Fibroblast of lung (primary cell): ENCODE results near the gene PCBP3. TPM values are rescaled to one million over a fixed set of nuclear protein-coding genes. Genes with fewer than 3 reads are reported as not detected.

Source experiments
- DNase-seq, 2 donors: peaks; one replicate each; pipeline versions ENCODE4 v3.0.0 to v3.0.0-alpha.2; 2010; ENCODE audit warnings: low read depth in 2 of 2
- H2AFZ ChIP-seq: 2 replicates; pipeline ENCODE4 v1.5.1; 2012; ENCODE audit warnings: low read length, control low read depth, inconsistent platforms
- H3K27ac ChIP-seq: 2 replicates; pipeline ENCODE4 v1.5.1; 2011; ENCODE audit warnings: low read length, control low read depth; ENCODE audit not compliant: insufficient read depth
- H3K27me3 ChIP-seq: 2 replicates; pipeline ENCODE4 v1.5.1; 2011; ENCODE audit warnings: mild to moderate bottlenecking, low read length; ENCODE audit not compliant: control insufficient read depth, insufficient read depth
- H3K36me3 ChIP-seq: 2 replicates; pipeline ENCODE4 v1.5.1; 2011; ENCODE audit warnings: low read length; ENCODE audit not compliant: control insufficient read depth, insufficient read depth
- H3K4me1 ChIP-seq: 2 replicates; pipeline ENCODE4 v1.5.1; 2011; ENCODE audit warnings: low read length; ENCODE audit not compliant: control insufficient read depth, insufficient read depth; ENCODE audit errors: extremely low read depth
- H3K4me2 ChIP-seq: 2 replicates; pipeline ENCODE4 v1.5.1; 2011; ENCODE audit warnings: low read length, control low read depth; ENCODE audit not compliant: insufficient read depth; ENCODE audit errors: extremely low read depth
- H3K4me3 ChIP-seq, 4 experiments: fragments of 200-600 bp in 1 of 4; sonication (generic) in 1 of 4; replicated peaks in 1 of 4; 2 replicates each; pipeline ENCODE4 v1.5.1; 2011 to 2016; ENCODE audit warnings: low read length in 4 of 4, low read depth in 3 of 4, mild to moderate bottlenecking in 3 of 4, control low read depth in 2 of 4, inconsistent platforms in 1 of 4, mixed read lengths in 1 of 4; ENCODE audit not compliant: insufficient read depth in 1 of 4; ENCODE audit errors: control extremely low read depth in 1 of 4
- H3K79me2 ChIP-seq: 2 replicates; pipeline ENCODE4 v1.5.1; 2012; ENCODE audit warnings: mild to moderate bottlenecking, low read length, inconsistent platforms; ENCODE audit not compliant: control insufficient read depth, insufficient read depth
- H3K9ac ChIP-seq: 2 replicates; pipeline ENCODE4 v1.5.1; 2011; ENCODE audit warnings: mild to moderate bottlenecking, low read length, control low read depth; ENCODE audit not compliant: insufficient read depth
- H3K9me3 ChIP-seq: 2 replicates; pipeline ENCODE4 v1.5.1; 2012; ENCODE audit warnings: low read depth, low read length; ENCODE audit not compliant: control insufficient read depth, insufficient read depth
- H4K20me1 ChIP-seq: 2 replicates; pipeline ENCODE4 v1.5.1; 2011; ENCODE audit warnings: low read length; ENCODE audit not compliant: control insufficient read depth, insufficient read depth; ENCODE audit errors: extremely low read depth
- EZH2 ChIP-seq: IDR thresholded peaks from 2 replicates; pipeline ENCODE4 v1.5.1; 2012; ENCODE audit warnings: low read length, control low read depth, mild to moderate bottlenecking; ENCODE audit errors: missing control alignments
- polyA plus RNA-seq, 2 donors: library from polyadenylated mRNA; depleted of rRNA in 1 of 2; stranded (reverse) in 1 of 2; unstranded in 1 of 2; fragments of >200 nt; gene quantifications; 2 replicates each; pipeline ENCODE4 v1.2.1, GENCODE V29; 2011 to 2012; ENCODE audit warnings: missing spikeins in 1 of 2
- total RNA-seq: library from RNA; depleted of rRNA; stranded (reverse); fragments of >200 nt; gene quantifications from 2 replicates; pipeline ENCODE4 v1.2.1, GENCODE V29; 2014
- TF ChIP-seq, protein P1 (sequence below), 2 donors: IDR thresholded peaks in 1 of 2; conservative IDR thresholded peaks in 1 of 2; 1 replicate in 1 of 2; 2 replicates in 1 of 2; pipeline ENCODE4 v1.5.1; 2011 to 2012; ENCODE audit warnings: low read length in 2 of 2, control low read depth in 1 of 2, inconsistent platforms in 1 of 2, low read depth in 1 of 2, mild to moderate bottlenecking in 1 of 2

Gene PCBP3
- total and polyA plus RNA-seq, 2 donors (not counting 1 experiment from before 2014, with no cell fraction given), result 0.51 to 1.7 TPM

DNA sequence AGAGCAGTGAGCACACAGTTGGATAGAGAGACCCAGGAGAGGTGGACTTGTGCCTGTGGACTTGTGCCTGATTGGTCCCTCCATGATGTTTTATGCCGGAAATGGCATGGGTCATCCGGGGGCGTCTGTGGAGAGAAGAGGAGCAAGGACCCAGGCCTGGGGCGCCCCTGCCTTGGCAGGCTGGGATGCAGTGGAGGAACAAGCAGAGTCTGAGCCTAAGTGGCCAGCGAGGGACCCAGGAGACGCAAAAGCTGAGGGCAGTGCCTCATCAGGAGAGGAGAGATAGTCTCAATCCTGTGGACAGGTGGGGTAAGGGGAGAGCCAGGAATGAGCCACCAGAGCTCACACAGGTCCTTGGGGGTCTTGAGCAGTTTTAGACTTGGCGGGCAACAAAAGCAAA lies 146.9 kb downstream of the PCBP3 start:
- no peaks in the 10 kb centered on the region for H3K36me3 ChIP-seq
- no peak overlapping the region for H2AFZ ChIP-seq
- H3K4me2 ChIP-seq, result no peak overlapping the region
- no peak overlapping the region for H3K27ac ChIP-seq
- H3K9ac ChIP-seq, result no peak overlapping the region
- no peaks in the 10 kb centered on the region for H3K9me3 ChIP-seq
- no peak overlapping the region for H3K4me3 ChIP-seq
- H3K27me3 ChIP-seq, result no peaks in the 10 kb centered on the region
- DNase-seq, result no peak
- no peak for TF ChIP-seq EZH2
- H4K20me1 ChIP-seq, result no peaks in the 10 kb centered on the region
- H3K4me1 ChIP-seq, result no peaks in the 10 kb centered on the region
- no peaks in the 10 kb centered on the region for H3K79me2 ChIP-seq

DNA sequence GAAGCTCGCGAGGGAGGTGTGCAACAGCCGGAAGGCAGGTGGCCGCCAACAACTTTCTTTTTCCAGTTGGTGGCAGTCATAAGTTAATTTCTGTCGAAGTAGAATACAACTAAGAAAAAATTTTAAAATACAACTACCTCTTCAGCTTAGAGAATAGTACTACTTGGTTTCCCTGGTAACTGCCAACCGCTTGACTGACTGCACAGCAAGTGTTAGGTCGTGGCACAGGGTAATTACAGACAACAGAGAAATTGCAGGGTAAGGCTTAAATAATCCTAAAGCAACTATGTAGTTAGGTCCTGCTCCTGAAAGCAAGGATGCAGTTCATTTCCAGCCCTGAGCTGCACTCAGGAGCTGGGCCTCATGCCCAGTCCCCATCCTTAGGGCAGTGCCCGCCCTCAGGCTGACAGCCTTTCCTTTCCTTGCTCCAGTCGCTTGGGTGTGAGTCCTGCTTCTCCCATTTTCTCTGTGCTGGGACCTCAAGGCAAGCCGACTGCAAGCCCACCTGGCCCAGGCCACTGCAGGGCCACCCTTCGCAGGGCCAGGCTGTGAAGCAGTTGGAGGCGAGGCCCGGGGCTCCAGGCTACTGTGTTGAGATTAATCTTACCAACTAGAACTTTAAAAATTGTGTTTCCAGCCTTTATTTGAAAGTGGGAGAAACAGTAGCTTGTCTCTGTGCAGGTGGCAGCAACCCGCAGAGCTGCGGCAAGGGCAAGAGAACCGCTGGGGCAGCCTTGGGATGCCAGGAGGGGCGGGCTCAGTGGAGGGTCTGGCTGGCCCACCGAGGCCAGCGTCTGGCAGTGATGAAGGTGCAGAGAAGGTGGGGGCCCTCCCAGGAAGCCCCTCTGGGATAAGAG lies 148.3 kb downstream of the PCBP3 start:
- no peak overlapping the region for H3K4me3 ChIP-seq
- H3K79me2 ChIP-seq, result no peaks in the 10 kb centered on the region
- no peak for DNase-seq
- no peaks in the 10 kb centered on the region for H3K9me3 ChIP-seq
- no peaks in the 10 kb centered on the region for H3K36me3 ChIP-seq
- no peaks in the 10 kb centered on the region for H3K27me3 ChIP-seq
- H3K9ac ChIP-seq, result no peak overlapping the region
- H2AFZ ChIP-seq, result no peak overlapping the region
- H3K4me1 ChIP-seq, result no peaks in the 10 kb centered on the region
- H3K4me2 ChIP-seq, result no peak overlapping the region
- no peak overlapping the region for H3K27ac ChIP-seq
- TF ChIP-seq, protein P1, sequence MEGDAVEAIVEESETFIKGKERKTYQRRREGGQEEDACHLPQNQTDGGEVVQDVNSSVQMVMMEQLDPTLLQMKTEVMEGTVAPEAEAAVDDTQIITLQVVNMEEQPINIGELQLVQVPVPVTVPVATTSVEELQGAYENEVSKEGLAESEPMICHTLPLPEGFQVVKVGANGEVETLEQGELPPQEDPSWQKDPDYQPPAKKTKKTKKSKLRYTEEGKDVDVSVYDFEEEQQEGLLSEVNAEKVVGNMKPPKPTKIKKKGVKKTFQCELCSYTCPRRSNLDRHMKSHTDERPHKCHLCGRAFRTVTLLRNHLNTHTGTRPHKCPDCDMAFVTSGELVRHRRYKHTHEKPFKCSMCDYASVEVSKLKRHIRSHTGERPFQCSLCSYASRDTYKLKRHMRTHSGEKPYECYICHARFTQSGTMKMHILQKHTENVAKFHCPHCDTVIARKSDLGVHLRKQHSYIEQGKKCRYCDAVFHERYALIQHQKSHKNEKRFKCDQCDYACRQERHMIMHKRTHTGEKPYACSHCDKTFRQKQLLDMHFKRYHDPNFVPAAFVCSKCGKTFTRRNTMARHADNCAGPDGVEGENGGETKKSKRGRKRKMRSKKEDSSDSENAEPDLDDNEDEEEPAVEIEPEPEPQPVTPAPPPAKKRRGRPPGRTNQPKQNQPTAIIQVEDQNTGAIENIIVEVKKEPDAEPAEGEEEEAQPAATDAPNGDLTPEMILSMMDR (conservative IDR thresholded peaks at IDR 0.05 in 1 of 2, IDR thresholded peaks at IDR 0.05 in 1 of 2; ENCODE audit: low read depth in 1 of 2, low read length in 2 of 2), result no peak
- TF ChIP-seq EZH2, result no peak
- no peaks in the 10 kb centered on the region for H4K20me1 ChIP-seq

- no peaks in the 10 kb centered on the region for H3K79me2 ChIP-seq
- H3K9ac ChIP-seq, result no peak overlapping the region
- H3K4me1 ChIP-seq, result no peaks in the 10 kb centered on the region
- TF ChIP-seq, protein P1 (conservative IDR thresholded peaks at IDR 0.05 in 1 of 2, IDR thresholded peaks at IDR 0.05 in 1 of 2; ENCODE audit: low read depth in 1 of 2, low read length in 2 of 2), result no peak
- no peak for TF ChIP-seq EZH2
- no peaks in the 10 kb centered on the region for H3K36me3 ChIP-seq
- no peak overlapping the region for H3K4me2 ChIP-seq
- no peak overlapping the region for H3K4me3 ChIP-seq
- no peak for DNase-seq
- no peak overlapping the region for H2AFZ ChIP-seq
- H3K27ac ChIP-seq, result no peak overlapping the region
- no peaks in the 10 kb centered on the region for H3K27me3 ChIP-seq
- H3K9me3 ChIP-seq, result no peaks in the 10 kb centered on the region
- H4K20me1 ChIP-seq, result no peaks in the 10 kb centered on the region
Measured at GRCh38 chr21:45792682-45793383, 149.3 kb downstream of the PCBP3 start.
